ENCODE results near the gene ARHGEF38. TPM values are rescaled to one million over a fixed set of nuclear protein-coding genes. Genes with fewer than 3 reads are reported as not detected.

Gene ARHGEF38
- total RNA-seq, 1 donor from 2014 or later, result 0.46 TPM

DNA sequence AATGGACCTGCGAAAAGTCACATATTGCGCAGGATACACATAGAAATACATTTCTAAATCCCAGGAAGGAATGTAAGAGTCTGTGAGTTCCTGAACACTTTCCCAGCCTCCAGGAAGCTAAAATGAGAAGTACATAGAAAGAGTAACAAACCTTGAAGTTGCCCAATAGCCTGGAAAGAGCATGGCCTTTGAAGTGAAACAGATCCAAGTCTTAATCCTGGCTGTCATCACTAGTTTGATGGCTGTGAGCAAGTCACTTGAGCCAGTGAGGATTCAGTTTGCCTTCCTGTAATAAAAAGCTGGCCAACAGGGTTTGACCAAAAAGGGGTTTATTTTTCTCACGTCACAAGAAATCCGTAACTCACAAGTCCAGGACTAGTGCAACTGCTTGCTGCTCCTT lies 69.8 kb downstream of the ARHGEF38 start:
- peak; percentile 59 for DNase-seq (ENCODE audit: low read depth)
- H3K4me3 ChIP-seq (ENCODE audit: low read depth, low read length), result no peak overlapping the region
- TF ChIP-seq, protein P1, sequence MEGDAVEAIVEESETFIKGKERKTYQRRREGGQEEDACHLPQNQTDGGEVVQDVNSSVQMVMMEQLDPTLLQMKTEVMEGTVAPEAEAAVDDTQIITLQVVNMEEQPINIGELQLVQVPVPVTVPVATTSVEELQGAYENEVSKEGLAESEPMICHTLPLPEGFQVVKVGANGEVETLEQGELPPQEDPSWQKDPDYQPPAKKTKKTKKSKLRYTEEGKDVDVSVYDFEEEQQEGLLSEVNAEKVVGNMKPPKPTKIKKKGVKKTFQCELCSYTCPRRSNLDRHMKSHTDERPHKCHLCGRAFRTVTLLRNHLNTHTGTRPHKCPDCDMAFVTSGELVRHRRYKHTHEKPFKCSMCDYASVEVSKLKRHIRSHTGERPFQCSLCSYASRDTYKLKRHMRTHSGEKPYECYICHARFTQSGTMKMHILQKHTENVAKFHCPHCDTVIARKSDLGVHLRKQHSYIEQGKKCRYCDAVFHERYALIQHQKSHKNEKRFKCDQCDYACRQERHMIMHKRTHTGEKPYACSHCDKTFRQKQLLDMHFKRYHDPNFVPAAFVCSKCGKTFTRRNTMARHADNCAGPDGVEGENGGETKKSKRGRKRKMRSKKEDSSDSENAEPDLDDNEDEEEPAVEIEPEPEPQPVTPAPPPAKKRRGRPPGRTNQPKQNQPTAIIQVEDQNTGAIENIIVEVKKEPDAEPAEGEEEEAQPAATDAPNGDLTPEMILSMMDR (conservative IDR thresholded peaks at IDR 0.05; ENCODE audit: low read depth, low read length), result no peak

DNA sequence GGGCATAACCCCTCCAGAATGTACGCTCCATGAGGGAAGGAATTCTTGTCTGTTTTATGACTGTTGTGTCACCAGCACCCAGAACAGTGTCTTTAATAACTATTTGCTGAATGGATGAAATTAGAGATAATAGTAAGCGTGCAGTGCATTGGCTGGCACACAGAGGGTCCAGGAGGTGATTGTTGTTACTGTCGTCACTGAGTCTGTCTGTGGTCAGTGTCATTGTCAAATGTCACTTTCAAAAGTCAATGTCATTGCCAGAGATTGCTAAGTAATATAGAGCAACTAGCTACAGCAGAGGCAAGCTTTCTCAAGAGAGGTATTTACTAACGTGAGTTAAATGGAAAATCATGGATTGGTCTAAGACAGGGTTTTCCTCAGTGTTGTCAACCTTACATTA lies 70.7 kb downstream of the ARHGEF38 start:
- TF ChIP-seq, protein P1 (conservative IDR thresholded peaks at IDR 0.05; ENCODE audit: low read depth, low read length), result no peak
- DNase-seq (ENCODE audit: low read depth), result no peak
- no peak overlapping the region for H3K4me3 ChIP-seq (ENCODE audit: low read depth, low read length)

DNA sequence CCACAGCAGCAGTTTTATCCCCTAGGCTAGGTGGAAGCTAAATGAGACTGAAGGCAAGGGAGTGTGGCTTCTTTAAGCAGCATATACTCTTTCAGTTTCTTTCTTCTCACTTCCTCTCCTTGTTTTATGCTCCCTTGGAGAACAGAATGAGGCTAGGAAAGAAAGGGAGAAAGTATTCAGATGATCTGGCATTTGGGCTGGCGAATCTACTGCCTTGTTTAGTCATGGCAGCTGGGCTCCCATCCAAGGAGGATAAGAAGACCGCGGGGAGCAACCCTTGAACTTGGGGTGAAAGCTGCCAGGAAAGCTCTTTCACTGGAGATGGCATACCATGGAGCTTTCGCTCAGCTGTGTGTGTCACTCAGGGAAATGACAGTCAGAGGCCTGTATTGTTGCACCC lies 72.1 kb downstream of the ARHGEF38 start:
- no peak for DNase-seq (ENCODE audit: low read depth)
- H3K4me3 ChIP-seq (ENCODE audit: low read depth, low read length), result no peak overlapping the region
- TF ChIP-seq, protein P1 (conservative IDR thresholded peaks at IDR 0.05; ENCODE audit: low read depth, low read length), result no peak

DNA sequence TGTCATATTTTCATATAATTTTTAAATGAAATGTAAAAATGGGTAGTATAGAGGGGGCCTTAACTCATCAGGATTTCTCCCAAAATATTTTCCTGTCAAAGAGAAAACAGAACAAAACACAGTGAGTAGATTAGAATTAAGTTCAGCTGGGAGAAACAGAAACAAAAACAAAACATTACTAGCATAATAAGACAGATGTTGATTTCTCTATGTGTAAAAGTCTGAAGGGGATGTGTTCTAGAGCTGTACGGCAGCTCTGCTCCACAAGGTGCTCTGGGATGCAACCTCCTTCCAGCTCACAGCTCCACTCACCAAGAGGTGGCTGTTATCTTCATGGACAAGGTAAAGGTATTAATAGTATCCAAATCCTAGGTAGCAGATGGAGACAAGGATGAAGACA lies 72.8 kb downstream of the ARHGEF38 start:
- H3K4me3 ChIP-seq (ENCODE audit: low read depth, low read length), result no peak overlapping the region
- no peak for DNase-seq (ENCODE audit: low read depth)
- TF ChIP-seq, protein P1 (conservative IDR thresholded peaks at IDR 0.05; ENCODE audit: low read depth, low read length), result no peak

DNA sequence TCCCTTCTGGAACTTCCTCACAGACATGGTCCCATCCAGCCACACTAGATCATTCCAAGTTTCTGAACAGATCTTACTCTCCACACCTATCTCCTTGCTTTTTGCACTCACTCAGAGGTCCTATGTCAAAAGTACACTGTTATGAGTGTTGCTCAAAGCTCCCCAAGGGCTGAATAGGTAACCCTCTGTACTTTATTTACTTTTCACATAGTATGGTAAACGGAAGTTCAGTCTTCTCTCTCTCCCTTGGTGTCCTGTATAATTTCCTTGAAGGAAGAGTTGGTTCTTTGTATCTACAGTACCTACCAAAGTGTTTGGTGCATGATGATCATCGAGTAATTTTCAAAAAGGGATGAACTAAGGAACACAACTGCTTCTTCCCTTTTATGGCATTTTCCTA lies 74.4 kb downstream of the ARHGEF38 start:
- TF ChIP-seq, protein P1 (conservative IDR thresholded peaks at IDR 0.05; ENCODE audit: low read depth, low read length), result no peak
- DNase-seq (ENCODE audit: low read depth), result no peak
- H3K4me3 ChIP-seq (ENCODE audit: low read depth, low read length), result no peak overlapping the region

DNA sequence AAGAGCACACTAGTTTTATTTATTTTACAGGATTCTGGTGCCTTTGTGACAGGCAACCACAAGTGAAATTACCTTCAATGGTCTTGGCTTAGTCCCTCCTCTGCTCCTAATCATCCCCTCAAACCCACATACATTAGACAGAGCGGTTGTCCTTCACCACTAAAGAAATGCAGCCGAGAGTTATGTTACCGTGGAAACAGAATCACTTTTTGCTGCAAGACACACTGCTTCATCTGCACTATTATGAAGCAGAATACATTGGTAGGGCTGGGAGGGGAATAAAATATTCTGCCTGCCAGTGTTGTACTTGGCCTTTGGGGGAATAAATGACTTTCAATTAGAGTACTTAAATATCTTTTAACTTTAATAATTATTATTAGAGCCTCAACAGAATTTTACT lies 75.2 kb downstream of the ARHGEF38 start:
- no peak overlapping the region for H3K4me3 ChIP-seq (ENCODE audit: low read depth, low read length)
- no peak for DNase-seq (ENCODE audit: low read depth)

More for the DNA sequence above, 75.2 kb downstream of the ARHGEF38 start:
- TF ChIP-seq, protein P1 (conservative IDR thresholded peaks at IDR 0.05; ENCODE audit: low read depth, low read length), result no peak
